D721Med (cell line): ENCODE data around the gene USP17L12.
"Not testable (repeated sequence)": the region's sequence is repeated elsewhere in the genome, so short reads cannot be mapped to it uniquely, and the experiment has no call there.

Experiments
- DNase-seq: peaks from one replicate; pipeline ENCODE4 v3.0.0; 2011; ENCODE audit warnings: low spot score; ENCODE audit not compliant: insufficient read length
- FAIRE-seq: peaks from 2 replicates; lab custom pipeline; 2011; peaks lifted over from hg19 to GRCh38; lab: Jason Lieb, UNC

USP17L12 gene, protein sequence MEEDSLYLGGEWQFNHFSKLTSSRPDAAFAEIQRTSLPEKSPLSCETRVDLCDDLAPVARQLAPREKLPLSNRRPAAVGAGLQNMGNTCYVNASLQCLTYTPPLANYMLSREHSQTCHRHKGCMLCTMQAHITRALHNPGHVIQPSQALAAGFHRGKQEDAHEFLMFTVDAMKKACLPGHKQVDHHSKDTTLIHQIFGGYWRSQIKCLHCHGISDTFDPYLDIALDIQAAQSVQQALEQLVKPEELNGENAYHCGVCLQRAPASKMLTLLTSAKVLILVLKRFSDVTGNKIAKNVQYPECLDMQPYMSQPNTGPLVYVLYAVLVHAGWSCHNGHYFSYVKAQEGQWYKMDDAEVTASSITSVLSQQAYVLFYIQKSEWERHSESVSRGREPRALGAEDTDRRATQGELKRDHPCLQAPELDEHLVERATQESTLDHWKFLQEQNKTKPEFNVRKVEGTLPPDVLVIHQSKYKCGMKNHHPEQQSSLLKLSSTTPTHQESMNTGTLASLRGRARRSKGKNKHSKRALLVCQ

GRCh38 chr4:9219852-9220251, at the start of gene USP17L12:
TSS of gene USP17L12 (plus strand) at chr4:9220152. CDS start at chr4:9220152, 0 bp downstream.
- FAIRE-seq, DNase-seq: not testable (repeated sequence)

DNA sequence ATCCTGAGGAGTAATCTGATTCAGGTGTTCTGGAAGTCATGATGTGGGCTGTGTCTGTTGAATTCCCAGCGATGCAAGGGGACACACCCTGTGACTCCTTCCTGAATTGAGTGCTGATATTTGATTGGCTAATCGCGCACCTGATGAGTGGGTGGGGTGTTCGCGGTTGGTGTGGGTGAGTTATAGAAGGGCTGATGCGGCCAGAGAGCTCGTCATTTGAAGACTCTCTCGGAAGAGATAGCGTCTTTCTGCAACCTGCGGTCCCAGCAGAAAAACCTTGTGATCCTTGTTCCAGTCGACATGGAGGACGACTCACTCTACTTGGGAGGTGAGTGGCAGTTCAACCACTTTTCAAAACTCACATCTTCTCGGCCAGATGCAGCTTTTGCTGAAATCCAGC, 9.6 kb upstream of the USP17L12 start, which contains the start of gene USP17L10:
USP17L10 (plus strand) TSS at position 301 of the 400 bp plus-strand sequence; CDS start at position 301, 0 bp downstream.
- not testable (repeated sequence) for DNase-seq, FAIRE-seq

GRCh38 chr4:9214701-9215100, 5.3 kb upstream of the USP17L12 start:
- not testable (repeated sequence) for DNase-seq, FAIRE-seq

DNA sequence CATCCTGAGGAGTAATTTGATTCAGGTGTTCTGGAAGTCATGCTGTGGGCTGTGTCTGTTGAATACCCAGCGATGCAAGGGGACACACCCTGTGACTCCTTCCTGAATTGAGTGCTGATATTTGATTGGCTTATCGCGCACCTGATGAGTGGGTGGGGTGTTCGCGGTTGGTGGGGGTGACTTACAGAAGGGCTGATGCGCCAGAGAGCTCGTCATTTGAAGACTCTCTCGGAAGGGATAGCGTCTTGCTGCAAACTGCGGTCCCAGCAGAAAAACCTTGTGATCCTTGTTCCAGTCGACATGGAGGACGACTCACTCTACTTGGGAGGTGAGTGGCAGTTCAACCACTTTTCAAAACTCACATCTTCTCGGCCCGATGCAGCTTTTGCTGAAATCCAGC, 4.8 kb upstream of the USP17L12 start, which contains the start of gene USP17L11:
USP17L11 (plus strand) TSS at position 301 of the 400 bp plus-strand sequence; CDS start at position 301, 0 bp downstream.
- not testable (repeated sequence) for DNase-seq, FAIRE-seq

- not testable (repeated sequence) for DNase-seq, FAIRE-seq
These were observed 4.6 kb downstream of the USP17L12 start, which contains the start of gene USP17L13 for GRCh38 chr4:9224596-9224995. TSS of gene USP17L13 (plus strand) at chr4:9224896. CDS start at chr4:9224896, 0 bp downstream.

DNA sequence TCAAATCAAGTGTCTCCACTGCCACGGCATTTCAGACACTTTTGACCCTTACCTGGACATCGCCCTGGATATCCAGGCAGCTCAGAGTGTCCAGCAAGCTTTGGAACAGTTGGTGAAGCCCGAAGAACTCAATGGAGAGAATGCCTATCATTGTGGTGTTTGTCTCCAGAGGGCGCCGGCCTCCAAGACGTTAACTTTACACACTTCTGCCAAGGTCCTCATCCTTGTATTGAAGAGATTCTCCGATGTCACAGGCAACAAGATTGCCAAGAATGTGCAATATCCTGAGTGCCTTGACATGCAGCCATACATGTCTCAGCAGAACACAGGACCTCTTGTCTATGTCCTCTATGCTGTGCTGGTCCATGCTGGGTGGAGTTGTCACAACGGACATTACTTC, 10.3 kb downstream of the USP17L12 start:
- DNase-seq, FAIRE-seq: not testable (repeated sequence)

- FAIRE-seq, DNase-seq: not testable (repeated sequence)
These were observed 14.1 kb downstream of the USP17L12 start, which contains the start of gene USP17L15 for GRCh38 chr4:9234085-9234484. TSS of gene USP17L15 (plus strand) at chr4:9234385. CDS start at chr4:9234385, 0 bp downstream.

GRCh38 chr4:9238461-9238860, 18.5 kb downstream of the USP17L12 start:
- FAIRE-seq, DNase-seq: not testable (repeated sequence)

DNA sequence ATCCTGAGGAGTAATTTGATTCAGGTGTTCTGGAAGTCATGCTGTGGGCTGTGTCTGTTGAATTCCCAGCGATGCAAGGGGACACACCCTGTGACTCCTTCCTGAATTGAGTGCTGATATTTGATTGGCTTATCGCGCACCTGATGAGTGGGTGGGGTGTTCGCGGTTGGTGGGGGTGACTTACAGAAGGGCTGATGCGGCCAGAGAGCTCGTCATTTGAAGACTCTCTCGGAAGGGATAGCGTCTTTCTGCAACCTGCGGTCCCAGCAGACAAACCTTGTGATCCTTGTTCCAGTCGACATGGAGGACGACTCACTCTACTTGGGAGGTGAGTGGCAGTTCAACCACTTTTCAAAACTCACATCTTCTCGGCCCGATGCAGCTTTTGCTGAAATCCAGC, 23.6 kb downstream of the USP17L12 start, which contains the start of gene USP17L17:
USP17L17 (plus strand) TSS at position 301 of the 400 bp plus-strand sequence; CDS start at position 301, 0 bp downstream.
- FAIRE-seq, DNase-seq: not testable (repeated sequence)

DNA sequence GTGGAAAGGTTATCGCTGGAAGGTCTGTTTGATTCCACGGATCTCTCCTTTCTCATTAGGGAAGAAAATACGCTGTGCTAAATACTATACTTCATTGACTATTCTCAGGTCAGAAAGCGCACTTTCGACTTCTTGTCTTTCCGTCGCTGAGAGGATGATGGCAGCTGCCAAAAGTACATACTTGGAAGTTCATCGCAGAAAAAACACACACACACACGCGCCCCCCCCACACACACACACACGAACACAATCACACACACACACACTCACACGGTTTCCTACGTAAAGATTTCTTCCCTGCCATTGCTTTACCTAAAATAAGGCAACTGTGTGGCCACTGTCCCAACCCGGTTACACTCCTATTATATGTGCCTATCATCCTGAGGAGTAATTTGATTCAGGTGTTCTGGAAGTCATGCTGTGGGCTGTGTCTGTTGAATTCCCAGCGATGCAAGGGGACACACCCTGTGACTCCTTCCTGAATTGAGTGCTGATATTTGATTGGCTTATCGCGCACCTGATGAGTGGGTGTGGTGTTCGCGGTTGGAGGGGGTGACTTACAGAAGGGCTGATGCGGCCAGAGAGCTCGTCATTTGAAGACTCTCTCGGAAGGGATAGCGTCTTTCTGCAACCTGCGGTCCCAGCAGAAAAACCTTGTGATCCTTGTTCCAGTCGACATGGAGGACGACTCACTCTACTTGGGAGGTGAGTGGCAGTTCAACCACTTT, 28.2 kb downstream of the USP17L12 start, which contains the start of gene USP17L18:
USP17L18 (plus strand) TSS at position 678 of the 728 bp plus-strand sequence; CDS start at position 678, 0 bp downstream.
- not testable (repeated sequence) for FAIRE-seq

DNA sequence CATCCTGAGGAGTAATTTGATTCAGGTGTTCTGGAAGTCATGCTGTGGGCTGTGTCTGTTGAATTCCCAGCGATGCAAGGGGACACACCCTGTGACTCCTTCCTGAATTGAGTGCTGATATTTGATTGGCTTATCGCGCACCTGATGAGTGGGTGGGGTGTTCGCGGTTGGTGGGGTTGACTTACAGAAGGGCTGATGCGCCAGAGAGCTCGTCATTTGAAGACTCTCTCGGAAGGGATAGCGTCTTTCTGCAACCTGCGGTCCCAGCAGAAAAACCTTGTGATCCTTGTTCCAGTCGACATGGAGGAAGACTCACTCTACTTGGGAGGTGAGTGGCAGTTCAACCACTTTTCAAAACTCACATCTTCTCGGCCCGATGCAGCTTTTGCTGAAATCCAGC, 33.1 kb downstream of the USP17L12 start, which contains the start of gene USP17L19:
USP17L19 (plus strand) TSS at position 301 of the 400 bp plus-strand sequence; CDS start at position 301, 0 bp downstream.
- not testable (repeated sequence) for DNase-seq, FAIRE-seq

More for the DNA sequence above, 28.2 kb downstream of the USP17L12 start, which contains the start of gene USP17L18:
- not testable (repeated sequence) for DNase-seq

DNA sequence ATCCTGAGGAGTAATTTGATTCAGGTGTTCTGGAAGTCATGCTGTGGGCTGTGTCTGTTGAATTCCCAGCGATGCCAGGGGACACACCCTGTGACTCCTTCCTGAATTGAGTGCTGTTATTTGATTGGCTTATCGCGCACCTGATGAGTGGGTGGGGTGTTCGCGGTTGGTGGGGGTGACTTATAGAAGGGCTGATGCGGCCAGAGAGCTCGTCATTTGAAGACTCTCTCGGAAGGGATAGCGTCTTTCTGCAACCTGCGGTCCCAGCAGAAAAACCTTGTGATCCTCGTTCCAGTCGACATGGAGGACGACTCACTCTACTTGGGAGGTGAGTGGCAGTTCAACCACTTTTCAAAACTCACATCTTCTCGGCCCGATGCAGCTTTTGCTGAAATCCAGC, 37.9 kb downstream of the USP17L12 start, which contains the start of gene USP17L20:
USP17L20 (plus strand) TSS at position 301 of the 400 bp plus-strand sequence; CDS start at position 301, 0 bp downstream.
- FAIRE-seq, result not testable (repeated sequence)

DNA sequence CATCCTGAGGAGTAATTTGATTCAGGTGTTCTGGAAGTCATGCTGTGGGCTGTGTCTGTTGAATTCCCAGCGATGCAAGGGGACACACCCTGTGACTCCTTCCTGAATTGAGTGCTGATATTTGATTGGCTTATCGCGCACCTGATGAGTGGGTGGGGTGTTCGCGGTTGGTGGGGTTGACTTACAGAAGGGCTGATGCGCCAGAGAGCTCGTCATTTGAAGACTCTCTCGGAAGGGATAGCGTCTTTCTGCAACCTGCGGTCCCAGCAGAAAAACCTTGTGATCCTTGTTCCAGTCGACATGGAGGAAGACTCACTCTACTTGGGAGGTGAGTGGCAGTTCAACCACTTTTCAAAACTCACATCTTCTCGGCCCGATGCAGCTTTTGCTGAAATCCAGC, 42.6 kb downstream of the USP17L12 start, which contains the start of gene USP17L21:
USP17L21 (plus strand) TSS at position 301 of the 400 bp plus-strand sequence; CDS start at position 301, 0 bp downstream.
- FAIRE-seq, DNase-seq: not testable (repeated sequence)

More for the DNA sequence above, 37.9 kb downstream of the USP17L12 start, which contains the start of gene USP17L20:
- DNase-seq, result not testable (repeated sequence)

DNA sequence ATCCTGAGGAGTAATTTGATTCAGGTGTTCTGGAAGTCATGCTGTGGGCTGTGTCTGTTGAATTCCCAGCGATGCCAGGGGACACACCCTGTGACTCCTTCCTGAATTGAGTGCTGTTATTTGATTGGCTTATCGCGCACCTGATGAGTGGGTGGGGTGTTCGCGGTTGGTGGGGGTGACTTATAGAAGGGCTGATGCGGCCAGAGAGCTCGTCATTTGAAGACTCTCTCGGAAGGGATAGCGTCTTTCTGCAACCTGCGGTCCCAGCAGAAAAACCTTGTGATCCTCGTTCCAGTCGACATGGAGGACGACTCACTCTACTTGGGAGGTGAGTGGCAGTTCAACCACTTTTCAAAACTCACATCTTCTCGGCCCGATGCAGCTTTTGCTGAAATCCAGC, 47.4 kb downstream of the USP17L12 start, which contains the start of gene USP17L22:
USP17L22 (plus strand) TSS at position 301 of the 400 bp plus-strand sequence; CDS start at position 301, 0 bp downstream.
- DNase-seq, FAIRE-seq: not testable (repeated sequence)
